SKM-1 treated with dmso at 0.1 percent for 144 hours (cell line): Measurements from ENCODE around the gene TMEM151A.
"Not testable (repeated sequence)": the region's sequence is repeated elsewhere in the genome, so short reads cannot be mapped to it uniquely, and the experiment has no call there.

Experiments used
- DNase-seq: peaks from one replicate; lab custom pipeline; 2025; ENCODE audit not compliant: unreplicated experiment; lab: John Stamatoyannopoulos, UW

TMEM151A gene

DNA sequence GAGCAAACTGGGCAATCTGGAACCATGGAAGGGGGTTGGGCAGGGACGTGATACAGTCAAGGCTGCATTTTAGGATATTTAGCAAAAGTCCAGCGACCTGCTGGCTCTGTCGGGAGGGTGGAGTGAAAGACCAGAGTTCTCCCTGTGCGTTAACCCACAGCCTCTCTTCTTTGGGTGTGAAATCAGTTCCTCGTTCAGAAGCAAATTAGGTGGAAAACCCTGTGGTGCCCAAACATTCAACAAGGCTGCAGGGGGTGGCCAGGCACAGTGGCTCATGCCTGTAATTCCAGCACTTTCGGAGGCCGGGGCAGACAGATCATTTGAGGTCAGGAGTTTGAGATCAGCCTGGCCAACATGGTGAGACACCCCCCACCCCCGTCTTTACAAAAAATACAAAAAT lies 5.9 kb downstream of the TMEM151A start:
- no peak for DNase-seq

DNA sequence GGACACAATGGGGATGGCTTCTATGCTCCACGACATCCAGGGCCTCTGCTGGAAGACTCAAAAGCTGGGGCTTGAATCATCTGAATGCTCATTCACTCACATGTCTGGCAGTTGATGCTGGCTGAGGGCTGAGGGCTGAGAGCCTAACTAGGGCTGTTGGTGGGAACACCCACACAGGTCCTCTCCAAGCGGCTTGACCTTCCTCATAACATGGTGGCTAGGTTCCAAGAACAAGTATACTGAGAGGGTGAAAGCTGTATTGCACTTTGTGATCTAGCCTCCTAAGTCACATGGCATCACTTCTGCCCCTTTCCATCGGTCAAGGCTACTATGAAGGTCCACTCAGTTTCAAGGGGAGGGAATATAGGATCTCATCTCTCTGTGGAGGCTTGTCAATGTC lies 7.5 kb downstream of the TMEM151A start:
- no peak for DNase-seq

DNA sequence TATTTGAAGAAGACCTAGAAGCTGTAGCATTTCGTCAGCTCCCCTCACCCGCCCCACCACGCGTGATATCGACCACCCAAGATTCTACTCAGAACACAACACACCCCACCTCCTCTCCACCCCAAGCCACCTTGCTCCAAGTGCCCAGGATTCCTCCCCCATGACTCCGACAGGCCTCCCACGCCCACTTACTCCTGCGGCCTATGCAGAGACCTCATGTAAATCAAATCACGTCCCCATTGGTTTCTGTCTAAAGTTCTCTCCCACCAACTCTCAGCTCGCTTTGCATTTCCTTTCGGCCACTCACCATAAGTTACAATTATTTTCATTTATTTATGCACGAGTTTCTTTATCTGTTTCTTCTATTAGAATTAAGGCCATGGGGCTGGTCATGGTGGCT lies 11.0 kb downstream of the TMEM151A start:
- no peak for DNase-seq

DNA sequence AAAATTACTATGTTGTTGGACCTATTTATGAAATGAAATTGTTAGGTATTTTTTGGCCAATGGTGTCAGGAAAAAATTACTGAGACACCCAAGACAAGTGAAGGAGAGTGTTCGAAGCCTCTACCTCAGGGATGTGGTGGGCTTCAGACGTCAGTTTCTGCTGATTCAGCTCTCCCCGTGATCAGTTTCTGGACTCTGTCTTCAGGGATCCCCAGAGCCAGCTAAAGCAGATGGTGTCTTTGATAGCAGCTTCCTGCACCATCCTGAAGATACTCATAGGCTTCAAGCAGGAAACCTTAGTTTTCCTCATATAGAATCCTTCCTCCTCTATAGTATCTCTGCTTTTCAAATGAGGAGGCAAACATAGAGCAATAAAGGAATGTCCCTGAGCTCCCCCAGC lies 17.8 kb downstream of the TMEM151A start:
- DNase-seq, result no peak

DNA sequence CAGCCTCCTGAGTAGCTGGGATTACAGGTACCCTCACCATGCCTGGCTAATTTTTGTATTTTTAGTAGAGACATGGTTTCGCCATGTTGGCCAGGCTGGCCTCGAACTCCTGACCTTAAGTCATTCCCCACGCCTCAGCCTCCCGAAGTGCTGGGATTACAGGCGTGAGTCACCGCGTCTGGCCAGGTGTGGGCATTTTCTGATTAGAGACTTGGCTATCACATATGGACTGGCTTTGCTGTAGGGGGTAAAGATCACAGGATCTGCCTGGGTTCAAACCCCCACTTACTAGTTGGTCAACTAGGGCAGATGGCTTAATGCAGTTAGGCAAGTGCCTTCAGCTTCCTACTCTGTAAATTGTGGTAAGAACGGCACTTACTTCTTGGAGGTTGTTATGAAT lies 18.6 kb downstream of the TMEM151A start:
- DNase-seq, result no peak

DNA sequence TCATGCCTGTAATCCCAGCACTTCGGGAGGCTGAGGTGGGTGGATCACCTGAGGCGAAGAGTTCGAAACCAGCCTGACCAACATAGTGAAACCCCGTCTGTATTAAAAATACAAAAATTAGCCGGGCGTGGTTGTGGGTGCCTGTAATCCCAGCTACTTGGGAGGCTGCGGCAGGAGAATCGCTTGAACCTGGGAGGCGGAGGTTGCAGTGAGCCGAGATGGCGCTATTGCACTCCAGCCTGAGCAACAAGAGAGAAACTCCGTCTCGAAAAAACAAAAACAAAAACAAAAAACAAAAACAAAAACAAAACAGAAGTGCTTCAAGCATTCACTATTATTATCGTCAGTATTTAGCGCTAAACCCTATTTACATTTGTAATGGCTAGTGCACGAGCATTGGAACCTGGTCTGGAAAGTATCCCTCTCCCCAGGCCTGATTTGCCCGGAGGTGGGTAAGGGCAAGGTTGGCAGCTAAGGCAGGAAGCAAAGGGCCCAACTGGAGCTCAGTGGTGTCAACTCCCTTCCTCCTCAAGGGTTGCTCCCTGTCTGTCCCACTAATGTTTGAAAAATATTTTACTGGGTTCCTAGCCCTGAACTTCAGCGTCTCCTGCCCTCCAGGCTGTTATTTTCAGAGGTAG lies 19.2 kb downstream of the TMEM151A start:
- not testable (repeated sequence) for DNase-seq

DNA sequence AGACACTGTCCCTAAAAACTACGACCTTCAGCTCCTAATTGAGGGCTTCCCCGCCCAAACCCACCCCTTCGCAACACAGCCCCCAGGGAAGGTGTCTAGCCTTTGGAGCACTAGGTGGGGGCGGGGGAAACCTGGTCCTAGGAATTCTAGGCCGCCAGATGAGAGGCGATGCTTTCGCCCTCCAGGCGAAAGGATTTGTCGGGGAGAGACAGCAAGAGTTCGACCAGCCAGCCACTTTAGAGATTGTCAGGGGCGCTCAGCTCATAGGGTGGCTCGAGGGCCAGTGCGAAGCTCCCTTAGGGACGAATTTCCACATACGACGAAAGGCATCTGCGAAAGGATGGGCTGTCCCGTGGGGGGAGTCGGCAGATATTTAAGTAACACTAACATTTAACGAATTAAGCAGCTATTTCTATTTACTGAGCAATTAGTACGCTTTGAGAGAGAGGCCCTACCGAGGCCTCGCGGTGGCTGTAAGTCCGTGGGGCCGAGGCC lies 19.8 kb downstream of the TMEM151A start:
- no peak for DNase-seq

DNA sequence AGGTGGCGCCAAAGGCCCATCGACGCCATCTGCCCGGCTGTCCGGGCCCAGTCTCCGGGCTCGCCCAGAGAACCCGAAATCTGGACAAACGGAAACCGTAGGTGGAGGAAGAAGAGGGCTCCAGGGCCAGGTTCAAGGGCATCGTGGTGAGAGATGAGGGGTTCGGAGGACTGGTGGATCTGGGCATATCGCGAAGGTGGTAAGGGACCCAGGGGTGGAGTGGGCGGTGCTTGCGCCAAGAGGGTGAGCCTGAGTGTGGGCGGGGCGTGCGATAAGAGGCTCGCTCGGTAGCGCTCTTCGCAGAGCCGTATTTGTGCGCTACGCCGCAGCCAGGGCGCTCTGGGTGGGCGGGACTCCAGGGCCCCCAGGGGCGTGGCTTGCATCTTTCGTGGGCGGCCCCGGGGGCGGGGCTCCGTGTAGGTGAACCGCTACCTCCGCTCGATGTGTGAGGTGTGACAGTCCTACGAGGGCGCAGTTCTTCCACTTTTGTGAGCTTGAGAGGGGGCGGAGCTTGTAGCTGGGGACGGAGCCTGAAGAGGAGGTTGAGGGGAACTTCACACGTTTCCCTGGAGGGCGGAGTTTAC lies 20.4 kb downstream of the TMEM151A start:
- DNase-seq, result peak; percentile 84

DNA sequence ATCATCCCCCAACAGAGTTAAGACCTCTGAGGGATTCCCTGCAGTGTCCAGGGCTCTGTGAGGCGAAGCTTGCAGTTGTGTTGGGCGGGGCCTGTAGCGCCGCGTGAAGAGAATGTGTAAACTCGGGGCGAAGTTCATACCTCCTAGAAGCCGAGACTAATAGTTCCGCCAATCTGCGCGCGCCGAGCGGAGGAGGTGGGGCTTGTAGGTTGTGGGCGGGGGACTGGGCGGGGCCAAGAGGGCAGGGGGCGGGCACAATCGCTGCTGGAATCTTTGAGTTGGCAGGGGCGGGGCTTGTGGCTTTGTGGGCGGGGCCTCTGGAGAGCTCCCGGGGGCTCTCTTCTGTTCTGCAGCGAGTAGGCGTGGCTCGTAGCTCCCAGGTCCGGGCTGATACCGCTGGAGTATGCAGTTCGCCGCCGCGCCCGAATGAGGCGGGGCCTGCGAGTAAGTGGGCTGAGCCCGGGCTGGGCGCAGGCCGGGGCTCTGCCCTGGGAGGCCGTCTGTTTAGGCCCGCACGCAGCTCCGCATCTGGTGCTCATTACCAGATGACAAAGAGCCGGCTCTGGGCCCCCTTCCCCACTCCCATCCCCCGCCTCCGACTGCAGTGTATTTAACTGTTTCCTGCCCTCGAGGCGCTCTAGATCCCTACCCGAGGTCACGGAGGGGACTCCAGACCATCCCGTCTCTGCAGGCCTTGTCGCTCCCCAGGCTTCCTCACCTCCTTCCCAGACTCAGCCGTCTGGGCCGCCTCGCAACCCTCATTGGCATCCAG lies 21.0 kb downstream of the TMEM151A start:
- DNase-seq, result peak; percentile 95

DNA sequence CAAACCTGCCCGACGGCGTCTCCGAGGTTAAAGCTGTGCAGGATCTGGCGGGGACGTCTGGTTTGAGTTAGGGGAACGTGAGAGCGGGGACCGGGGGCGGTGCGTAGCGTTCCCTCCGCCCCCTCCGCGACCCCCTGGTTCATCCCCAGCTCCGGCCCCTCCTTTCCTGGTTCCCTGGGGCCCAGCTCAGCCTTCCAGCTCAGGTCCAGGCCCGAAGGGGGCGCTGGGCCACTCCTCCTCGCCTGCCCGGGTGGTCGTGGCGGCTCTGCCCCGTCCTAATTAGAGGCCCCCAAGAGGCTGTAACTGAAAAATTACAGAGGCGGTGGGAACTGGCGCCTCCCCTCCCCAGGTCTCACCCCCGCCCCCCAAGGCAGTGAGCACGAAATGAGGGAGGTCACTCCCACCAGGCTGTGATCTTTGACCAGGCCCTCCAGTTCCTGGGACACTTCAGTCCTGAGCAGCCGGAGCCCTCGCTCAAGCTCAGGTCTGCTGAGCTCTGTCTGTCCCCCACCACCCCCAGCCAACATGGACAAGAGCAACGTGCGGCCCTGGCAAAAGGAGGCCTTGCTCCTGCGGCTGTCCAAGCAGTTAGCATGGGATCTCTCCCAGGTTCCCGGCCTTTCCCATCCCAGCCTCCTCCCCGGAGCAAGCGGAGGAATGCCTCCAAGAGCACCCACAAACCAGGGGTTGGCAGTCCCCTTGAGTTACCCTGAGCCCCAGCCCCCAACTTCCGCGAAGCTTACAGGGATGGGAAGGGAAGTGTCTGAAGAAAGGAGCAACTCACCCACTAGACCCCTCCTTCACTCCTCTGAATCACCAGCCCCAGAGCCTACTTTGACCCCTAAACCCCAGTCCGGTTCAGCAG lies 21.9 kb downstream of the TMEM151A start:
- no peak for DNase-seq

DNA sequence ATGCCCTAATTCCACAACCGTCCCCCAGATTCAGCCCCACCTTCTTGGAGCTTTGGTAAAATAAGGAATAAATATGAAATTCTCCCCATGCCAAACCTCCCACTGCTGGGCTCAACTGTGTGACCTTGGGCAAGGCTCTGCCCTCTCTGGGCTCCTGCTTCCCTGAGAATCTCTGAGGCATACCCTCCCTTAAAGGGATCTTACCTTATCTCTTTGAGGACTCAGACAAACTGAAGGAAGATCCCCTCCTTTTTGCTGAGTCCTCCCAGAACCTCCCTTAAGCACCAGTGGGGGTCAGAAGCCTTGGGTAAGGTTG lies 22.4 kb downstream of the TMEM151A start:
- DNase-seq, result no peak

DNA sequence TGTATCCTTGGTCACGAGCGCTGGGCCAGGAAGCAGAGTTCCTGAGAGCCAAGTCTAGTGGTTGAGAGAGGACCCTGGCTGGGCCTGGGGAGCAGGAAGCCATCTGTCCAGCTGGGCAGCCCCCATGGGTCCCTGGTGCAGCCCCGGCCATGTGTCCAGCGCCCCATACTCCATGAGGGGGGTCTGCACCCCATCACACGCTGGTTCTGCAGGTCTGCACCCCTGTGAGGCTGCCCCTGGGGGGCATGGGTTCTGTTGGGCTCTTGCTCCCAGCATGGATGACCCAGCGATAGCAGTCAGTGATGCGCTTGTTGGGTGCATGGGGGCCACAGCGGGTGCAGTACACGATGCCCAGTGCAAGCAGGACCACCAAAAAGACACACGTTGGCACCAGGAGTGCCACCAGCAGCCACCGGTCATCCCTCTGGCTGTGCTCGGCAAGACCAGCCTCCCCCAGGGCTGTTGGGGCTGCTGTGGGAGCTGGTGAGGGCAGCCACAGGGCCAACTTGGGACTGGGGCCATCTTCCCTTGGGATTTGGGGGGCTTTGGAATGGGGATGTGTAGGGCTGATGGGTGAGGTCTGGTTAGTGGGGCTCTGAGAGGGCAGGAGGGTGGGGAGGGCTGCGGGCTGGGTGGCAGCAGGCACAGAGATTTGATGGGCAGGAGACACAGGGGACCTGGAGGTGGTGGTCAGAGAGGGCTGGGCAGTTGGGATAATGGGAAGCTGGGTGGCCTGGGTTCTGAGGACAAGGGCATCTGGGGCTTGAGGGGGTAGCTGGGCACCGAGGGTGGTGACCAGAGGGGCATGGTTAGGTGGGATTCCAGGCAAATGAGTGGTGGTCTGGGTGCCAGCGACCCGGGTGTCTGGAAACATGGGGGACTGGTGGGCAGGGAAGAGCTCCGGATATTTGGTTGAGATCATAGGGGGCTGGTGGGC lies 23.1 kb downstream of the TMEM151A start:
- DNase-seq, result no peak

DNA sequence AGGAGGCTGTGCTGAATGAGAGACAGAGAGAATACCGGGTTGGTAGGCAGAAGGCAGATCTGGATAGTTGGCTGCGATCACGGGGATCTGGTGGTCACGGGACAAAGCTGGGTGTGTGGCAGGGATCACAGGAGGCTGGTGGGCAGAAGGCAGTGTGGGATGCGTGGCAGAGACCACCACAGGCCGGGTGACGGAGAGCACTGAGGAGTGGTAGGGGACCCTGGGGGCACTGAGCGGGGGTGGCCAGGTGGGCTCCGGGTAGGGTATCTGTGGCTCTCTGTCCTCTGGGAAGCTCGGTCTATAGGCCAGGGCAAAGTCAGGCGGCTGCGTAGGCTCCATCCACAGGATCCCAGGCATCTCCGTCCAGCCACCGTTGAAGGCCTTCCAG lies 23.8 kb downstream of the TMEM151A start:
- DNase-seq, result no peak

DNA sequence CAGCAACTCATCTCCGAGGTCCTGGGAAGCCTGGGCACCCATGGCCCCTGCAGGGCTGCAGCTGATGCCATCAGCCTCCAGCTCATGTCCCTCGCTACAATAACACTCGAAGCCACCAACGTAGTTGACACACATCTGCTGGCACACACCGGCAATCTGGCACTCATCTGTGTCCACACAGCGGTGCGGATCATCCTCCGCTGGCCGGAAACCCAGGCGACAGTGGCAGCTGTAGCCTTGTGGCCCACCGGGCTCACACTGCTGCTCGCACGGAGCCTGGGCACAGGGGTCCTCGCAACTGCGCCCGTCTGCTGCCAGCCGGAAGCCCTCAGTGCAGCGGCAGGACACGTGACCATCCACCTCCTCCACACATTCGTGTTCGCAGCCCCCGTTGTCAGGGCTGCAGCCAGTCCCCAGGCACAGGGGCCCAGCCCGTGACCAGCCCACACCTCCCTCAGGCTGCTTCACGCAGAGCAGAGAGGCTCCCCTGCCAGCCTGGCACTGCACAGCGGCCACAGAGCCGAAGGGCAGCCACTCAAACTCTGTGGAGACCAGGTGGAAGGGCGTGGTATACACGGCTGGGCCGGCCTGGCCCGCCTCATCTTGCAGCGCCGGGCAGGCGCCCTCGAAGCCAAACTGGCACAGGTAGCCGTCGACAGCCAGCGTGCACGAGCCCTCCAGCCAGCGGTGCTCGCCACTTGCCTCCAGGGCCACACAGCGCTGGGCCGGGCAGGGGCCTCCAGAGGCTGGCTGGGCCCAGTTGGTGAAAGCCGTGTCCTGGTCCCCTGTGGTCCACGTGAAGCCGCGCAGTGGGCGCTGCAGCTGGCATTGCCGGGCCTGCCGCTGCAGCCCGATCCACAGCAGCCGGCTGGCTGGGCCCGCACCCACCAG lies 24.5 kb downstream of the TMEM151A start:
- DNase-seq, result no peak

DNA sequence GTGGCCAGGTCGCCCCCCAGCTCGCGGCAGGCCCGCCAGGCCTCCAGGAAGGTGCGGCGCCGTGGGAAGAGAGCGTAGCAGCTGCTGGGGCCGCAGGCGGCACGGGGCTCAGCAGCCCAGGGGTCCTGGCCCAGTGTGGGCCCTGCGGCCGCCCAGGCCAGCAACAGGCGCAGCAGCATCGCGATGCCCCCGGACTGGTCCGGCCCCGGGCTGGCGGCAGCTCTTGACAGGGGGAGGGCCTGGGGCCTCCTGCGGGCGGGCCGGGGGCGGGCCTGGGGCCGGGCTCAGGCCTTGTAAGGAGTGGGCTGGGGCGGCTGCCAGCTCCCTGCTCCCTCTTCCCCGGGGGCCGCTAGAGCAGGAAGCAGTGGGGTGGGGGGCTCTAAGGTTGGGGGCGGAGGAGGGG lies 25.2 kb downstream of the TMEM151A start, which contains the start of gene CD248:
Gene CD248 (minus strand): TSS at position 196 of the 403 bp plus-strand sequence. CDS start 17 bp downstream, at position 179.
- no peak for DNase-seq

DNA sequence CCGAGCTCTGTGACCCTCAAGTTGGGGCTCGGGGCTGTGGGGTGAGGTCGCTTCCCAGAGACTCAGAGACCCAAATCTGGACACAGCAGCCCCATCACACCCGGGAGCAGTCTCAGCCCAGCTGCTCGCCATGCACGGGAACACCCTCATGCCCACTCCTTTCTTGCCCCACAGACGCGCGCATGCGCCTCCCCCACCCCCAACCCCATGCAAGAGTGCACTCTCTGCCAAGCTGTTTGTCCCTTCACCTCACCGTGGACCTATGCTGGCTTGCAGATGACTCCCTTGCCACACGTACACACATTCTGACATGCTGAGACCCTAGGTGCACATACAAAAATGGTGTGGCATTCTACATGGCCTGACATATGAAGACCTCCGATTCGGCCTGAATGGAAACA lies 25.6 kb downstream of the TMEM151A start:
- no peak for DNase-seq

DNA sequence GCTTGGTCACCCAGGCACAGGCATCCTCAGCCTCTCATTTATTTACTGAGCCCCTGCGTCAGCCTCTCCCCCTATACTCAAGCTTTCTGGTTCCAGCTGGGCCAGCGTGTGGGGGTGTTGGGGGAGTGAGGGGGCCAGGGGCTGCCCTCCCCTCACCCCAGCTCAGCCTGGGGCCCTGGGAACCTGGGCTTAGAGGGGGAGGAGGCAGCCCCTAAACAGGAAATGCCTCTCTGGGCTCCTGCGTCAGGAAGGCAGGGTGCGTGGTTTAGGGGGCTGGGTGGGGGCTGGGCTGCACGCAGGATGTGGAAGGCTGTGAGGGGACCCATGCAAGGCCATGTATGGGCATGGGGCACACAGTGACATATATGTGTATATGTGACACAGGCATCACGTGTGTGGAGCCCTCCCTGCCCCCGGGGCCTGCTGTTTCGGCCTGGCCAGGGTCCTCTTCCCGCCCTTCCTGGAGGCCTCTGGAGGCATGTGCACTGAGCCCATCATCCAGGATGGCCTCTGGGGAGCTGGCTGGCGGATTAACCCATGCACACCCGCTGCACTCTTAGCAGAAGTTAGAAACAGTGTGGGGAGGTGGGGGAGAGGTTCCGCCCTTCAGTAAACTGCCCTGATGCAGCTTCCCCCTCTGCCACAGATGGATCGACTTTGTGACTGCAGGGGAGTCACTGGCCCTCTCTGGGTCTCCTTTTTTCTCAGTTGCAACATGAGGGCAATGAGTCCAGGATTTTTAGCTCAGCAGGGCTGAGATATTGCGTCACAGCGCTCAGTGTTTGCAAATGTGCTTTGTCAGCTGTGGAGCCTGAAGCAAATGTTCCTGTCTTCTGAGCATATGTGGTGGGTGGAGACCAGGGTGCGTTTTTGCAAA lies 26.3 kb downstream of the TMEM151A start:
- DNase-seq, result peak; percentile 97

DNA sequence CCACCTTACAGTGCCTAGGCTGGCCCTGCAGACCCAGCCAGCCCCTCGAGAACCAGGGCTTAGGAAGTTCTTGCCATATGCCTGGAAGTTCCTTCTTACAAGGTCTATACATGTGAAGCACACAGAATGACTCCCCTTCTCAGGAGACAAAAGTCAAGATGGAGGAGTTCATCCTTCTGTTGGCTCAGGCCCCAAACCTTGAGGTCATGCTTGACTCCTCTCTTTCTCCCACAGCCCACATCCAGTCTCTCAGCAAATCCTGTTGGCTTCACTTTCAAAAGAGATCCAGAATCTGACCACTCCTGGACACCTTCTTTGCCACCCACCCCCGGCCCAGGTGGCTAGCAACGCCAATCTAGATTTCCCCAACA lies 26.9 kb downstream of the TMEM151A start:
- DNase-seq, result no peak
